ENCODE results near the gene TBC1D22A. TPM values are rescaled to one million over a fixed set of nuclear protein-coding genes. Genes with fewer than 3 reads are reported as not detected.
A peak's percentile ranks its signal among the peaks of the same experiment; 100 is the strongest.
"Not testable (repeated sequence)": the region's sequence is repeated elsewhere in the genome, so short reads cannot be mapped to it uniquely, and the experiment has no call there.

TBC1D22A gene
- total RNA-seq, 1 donor from 2014 or later, result 14.0 TPM

- no peak for DNase-seq
Observed at GRCh38 chr22:47112994-47113852, 350.8 kb downstream of the TBC1D22A start.

GRCh38 chr22:47113853-47114415 is 351.5 kb downstream of the TBC1D22A start:
- DNase-seq (no peak), ATAC-seq (ENCODE audit: poor library complexity) (no peak)
- intact Hi-C loops (cut with DNase I), result no loop called here

More at GRCh38 chr22:47112994-47113852, 350.8 kb downstream of the TBC1D22A start:
- no peak for ATAC-seq (ENCODE audit: poor library complexity)
- intact Hi-C loops (cut with DNase I), result no loop called here

- intact Hi-C loops (cut with DNase I), result no loop called here
- no peak for ATAC-seq (ENCODE audit: poor library complexity)
- DNase-seq, result no peak
Observed at GRCh38 chr22:47114813-47115517, 352.5 kb downstream of the TBC1D22A start.

- no peak for DNase-seq
- intact Hi-C loops (cut with DNase I), result no loop called here
- no peak for ATAC-seq (ENCODE audit: poor library complexity)
Observed at GRCh38 chr22:47115518-47115890, 353.1 kb downstream of the TBC1D22A start.

GRCh38 chr22:47115921-47116320 is 353.5 kb downstream of the TBC1D22A start:
- ATAC-seq (ENCODE audit: poor library complexity), result no peak
- intact Hi-C loops (cut with DNase I), result no loop called here

GRCh38 chr22:47116426-47117341 is 354.2 kb downstream of the TBC1D22A start:
- peak; percentile 43 for ATAC-seq (ENCODE audit: poor library complexity)
- no peak for DNase-seq
- intact Hi-C loops (cut with DNase I), result no loop called here

More at GRCh38 chr22:47115921-47116320, 353.5 kb downstream of the TBC1D22A start:
- DNase-seq, result no peak

- ATAC-seq (ENCODE audit: poor library complexity); DNase-seq; intact Hi-C loops (cut with DNase I): not testable (repeated sequence)
Observed at GRCh38 chr22:47117442-47117841, 355.0 kb downstream of the TBC1D22A start.

GRCh38 chr22:47119181-47119580 is 356.7 kb downstream of the TBC1D22A start:
- intact Hi-C loops (cut with DNase I), result no loop called here
- DNase-seq (peak; percentile 23), ATAC-seq (ENCODE audit: poor library complexity) (no peak)

GRCh38 chr22:47120399-47120798 is 357.9 kb downstream of the TBC1D22A start:
- DNase-seq (peak; percentile 4), ATAC-seq (ENCODE audit: poor library complexity) (no peak)
- intact Hi-C loops (cut with DNase I), result no loop called here

- ATAC-seq (ENCODE audit: poor library complexity), result no peak
- DNase-seq, result peak; percentile 29
- intact Hi-C loops (cut with DNase I), result no loop called here
Observed at GRCh38 chr22:47121791-47122190, 359.3 kb downstream of the TBC1D22A start.

- intact Hi-C loops (cut with DNase I), result no loop called here
- ATAC-seq (ENCODE audit: poor library complexity) (no peak), DNase-seq (peak; percentile 9)
Observed at GRCh38 chr22:47122441-47123000, 360.1 kb downstream of the TBC1D22A start.

- ATAC-seq (ENCODE audit: poor library complexity) (no peak), DNase-seq (peak; percentile 6)
- intact Hi-C loops (cut with DNase I), result no loop called here
Observed at GRCh38 chr22:47123006-47123826, 360.8 kb downstream of the TBC1D22A start.

- intact Hi-C loops (cut with DNase I), result no loop called here
- no peak for ATAC-seq (ENCODE audit: poor library complexity)
Observed at GRCh38 chr22:47123827-47124442, 361.5 kb downstream of the TBC1D22A start.

GRCh38 chr22:47124451-47124881 is 362.0 kb downstream of the TBC1D22A start:
- no peak for ATAC-seq (ENCODE audit: poor library complexity)
- no peak for DNase-seq
- intact Hi-C loops (cut with DNase I), result no loop called here

More at GRCh38 chr22:47123827-47124442, 361.5 kb downstream of the TBC1D22A start:
- DNase-seq, result peak; percentile 16

- ATAC-seq (ENCODE audit: poor library complexity), result no peak
- intact Hi-C loops (cut with DNase I), result no loop called here
- no peak for DNase-seq
Observed at GRCh38 chr22:47124961-47125360, 362.5 kb downstream of the TBC1D22A start.

- peak; percentile 32 for DNase-seq
- no peak for ATAC-seq (ENCODE audit: poor library complexity)
- intact Hi-C loops (cut with DNase I), result no loop called here
Observed at GRCh38 chr22:47125603-47126002, 363.2 kb downstream of the TBC1D22A start.

GRCh38 chr22:47126344-47126811 is 363.9 kb downstream of the TBC1D22A start:
- peak; percentile 22 for DNase-seq
- intact Hi-C loops (cut with DNase I), result no loop called here
- ATAC-seq (ENCODE audit: poor library complexity), result no peak
